Suprapubic skin (tissue), 4 donors: ENCODE data around the gene CLEC9A.

Experiments used
- EP300 ChIP-seq: sonication (generic); formaldehyde crosslinking; IDR thresholded peaks from one replicate; pipeline ENCODE4 v1.6.1; 2017; ENCODE audit warnings: antibody characterized with exemption
- POLR2A ChIP-seq, 2 donors: fragments of 450-650 bp; IDR thresholded peaks; one replicate each; pipeline ENCODE4 v1.6.1; 2017; ENCODE audit warnings: antibody characterized with exemption in 2 of 2, mild to moderate bottlenecking in 2 of 2, moderate library complexity in 2 of 2
- POLR2AphosphoS5 ChIP-seq, 3 donors: sonication (generic); formaldehyde crosslinking; IDR thresholded peaks; one replicate each; pipeline ENCODE4 v1.6.1; 2017; ENCODE audit warnings: antibody characterized with exemption in 3 of 3
- TF ChIP-seq, protein P1 (sequence below), 2 donors: fragments of 200-600 bp in 1 of 2; fragments of 450-650 bp in 1 of 2; sonication (generic) in 1 of 2; IDR thresholded peaks; one replicate each; pipeline ENCODE4 v1.5.1; 2016 to 2019; ENCODE audit warnings: antibody characterized with exemption in 2 of 2, mild to moderate bottlenecking in 1 of 2, moderate library complexity in 1 of 2

DNA sequence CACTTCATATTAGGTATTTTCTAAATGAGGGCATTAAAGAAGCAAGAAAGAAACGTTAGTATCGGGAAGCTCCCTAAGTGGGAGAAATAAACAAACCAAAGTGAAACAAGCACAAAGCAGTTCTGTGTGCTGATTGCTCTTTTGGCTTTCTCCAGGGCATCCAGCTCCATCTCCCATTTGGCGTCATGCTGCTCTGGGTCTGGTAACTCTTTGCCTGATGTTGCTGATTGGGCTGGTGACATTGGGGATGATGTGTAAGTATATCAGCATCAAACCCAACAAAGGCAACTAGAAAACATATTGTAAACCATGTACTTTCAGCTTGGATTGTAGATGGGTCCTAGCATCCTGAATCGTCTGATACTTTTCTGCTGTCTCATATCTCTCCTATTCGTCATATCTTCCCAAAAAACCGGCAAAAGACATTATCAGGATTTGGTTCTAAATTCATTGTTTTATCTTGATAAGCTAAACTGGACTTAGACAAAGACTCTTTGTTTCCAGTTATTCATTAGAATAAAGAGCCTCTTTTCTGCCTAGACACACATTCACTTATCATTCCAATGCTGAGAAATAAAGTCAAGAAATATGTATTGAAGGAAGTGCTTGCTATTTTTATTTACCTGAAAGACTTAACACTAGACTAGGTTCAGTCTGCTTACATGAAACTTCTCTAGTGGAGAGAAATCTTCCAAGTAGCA, 17.7 kb upstream of the CLEC9A start:
- TF ChIP-seq, protein P1, sequence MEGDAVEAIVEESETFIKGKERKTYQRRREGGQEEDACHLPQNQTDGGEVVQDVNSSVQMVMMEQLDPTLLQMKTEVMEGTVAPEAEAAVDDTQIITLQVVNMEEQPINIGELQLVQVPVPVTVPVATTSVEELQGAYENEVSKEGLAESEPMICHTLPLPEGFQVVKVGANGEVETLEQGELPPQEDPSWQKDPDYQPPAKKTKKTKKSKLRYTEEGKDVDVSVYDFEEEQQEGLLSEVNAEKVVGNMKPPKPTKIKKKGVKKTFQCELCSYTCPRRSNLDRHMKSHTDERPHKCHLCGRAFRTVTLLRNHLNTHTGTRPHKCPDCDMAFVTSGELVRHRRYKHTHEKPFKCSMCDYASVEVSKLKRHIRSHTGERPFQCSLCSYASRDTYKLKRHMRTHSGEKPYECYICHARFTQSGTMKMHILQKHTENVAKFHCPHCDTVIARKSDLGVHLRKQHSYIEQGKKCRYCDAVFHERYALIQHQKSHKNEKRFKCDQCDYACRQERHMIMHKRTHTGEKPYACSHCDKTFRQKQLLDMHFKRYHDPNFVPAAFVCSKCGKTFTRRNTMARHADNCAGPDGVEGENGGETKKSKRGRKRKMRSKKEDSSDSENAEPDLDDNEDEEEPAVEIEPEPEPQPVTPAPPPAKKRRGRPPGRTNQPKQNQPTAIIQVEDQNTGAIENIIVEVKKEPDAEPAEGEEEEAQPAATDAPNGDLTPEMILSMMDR (IDR thresholded peaks at IDR 0.05) = no peak
- TF ChIP-seq POLR2A (IDR thresholded peaks at IDR 0.05) (no peak), EP300 (no peak), POLR2AphosphoS5 (IDR thresholded peaks at IDR 0.05) (no peak)
